ENCODE measurements around the gene PPP1R12B. TPM values are rescaled to one million over a fixed set of nuclear protein-coding genes. Genes with fewer than 3 reads are reported as not detected.
"Not testable (repeated sequence)": the region's sequence is repeated elsewhere in the genome, so short reads cannot be mapped to it uniquely, and the experiment has no call there.

Gene PPP1R12B
- total RNA-seq, 1 donor from 2014 or later = 31.2 TPM

- no peaks in the 10 kb centered on the region for H3K36me3 Mint-ChIP-seq
- H3K9me3 Mint-ChIP-seq = peaks cover 4% of the 10 kb centered on the region
- no peak for DNase-seq (ENCODE audit: extremely low spot score, unreplicated experiment)
- H3K27ac Mint-ChIP-seq = peak overlapping the region; percentile 57
- H3K4me3 Mint-ChIP-seq = peak overlapping the region; percentile 6
- H3K4me1 Mint-ChIP-seq (ENCODE audit: unreplicated experiment) = peaks cover 32% of the 10 kb centered on the region
- no peaks in the 10 kb centered on the region for H3K27me3 Mint-ChIP-seq
- no peak for TF ChIP-seq CTCF (conservative IDR thresholded peaks at IDR 0.05)
These were observed 205.1 kb downstream of the PPP1R12B start for GRCh38 chr1:202553560-202554038.

GRCh38 chr1:202554619-202555018 lies 206.1 kb downstream of the PPP1R12B start:
- peaks cover 32% of the 10 kb centered on the region for H3K4me1 Mint-ChIP-seq (ENCODE audit: unreplicated experiment)
- H3K4me3 Mint-ChIP-seq = not testable (repeated sequence)

GRCh38 chr1:202556037-202556436 lies 207.5 kb downstream of the PPP1R12B start:
- Mint-ChIP-seq H3K4me1 (ENCODE audit: unreplicated experiment) (peaks cover 32% of the 10 kb centered on the region), H3K27ac (peak overlapping the region; percentile 76)
- H3K9me3 Mint-ChIP-seq; DNase-seq (ENCODE audit: extremely low spot score, unreplicated experiment); H3K27me3 Mint-ChIP-seq; H3K36me3 Mint-ChIP-seq; H3K4me3 Mint-ChIP-seq: not testable (repeated sequence)

More at GRCh38 chr1:202554619-202555018, 206.1 kb downstream of the PPP1R12B start:
- H3K27me3 Mint-ChIP-seq; H3K9me3 Mint-ChIP-seq; DNase-seq (ENCODE audit: extremely low spot score, unreplicated experiment); H3K36me3 Mint-ChIP-seq: not testable (repeated sequence)
- peak overlapping the region; percentile 4 for H3K27ac Mint-ChIP-seq

- peak overlapping the region; percentile 76 for H3K27ac Mint-ChIP-seq
- not testable (repeated sequence) for H3K4me3 Mint-ChIP-seq; DNase-seq (ENCODE audit: extremely low spot score, unreplicated experiment); H3K36me3 Mint-ChIP-seq; H3K27me3 Mint-ChIP-seq; H3K9me3 Mint-ChIP-seq
- H3K4me1 Mint-ChIP-seq (ENCODE audit: unreplicated experiment) = peaks cover 32% of the 10 kb centered on the region
These were observed 209.2 kb downstream of the PPP1R12B start for GRCh38 chr1:202557662-202558061.

GRCh38 chr1:202561240-202561639 lies 212.7 kb downstream of the PPP1R12B start:
- no peak overlapping the region for H3K27ac Mint-ChIP-seq
- DNase-seq (ENCODE audit: extremely low spot score, unreplicated experiment) = no peak
- H3K4me3 Mint-ChIP-seq = no peak overlapping the region
- peaks cover 4% of the 10 kb centered on the region for H3K9me3 Mint-ChIP-seq
- no peak for TF ChIP-seq CTCF (conservative IDR thresholded peaks at IDR 0.05)
- no peaks in the 10 kb centered on the region for H3K27me3 Mint-ChIP-seq
- H3K36me3 Mint-ChIP-seq = peaks cover 9% of the 10 kb centered on the region
- H3K4me1 Mint-ChIP-seq (ENCODE audit: unreplicated experiment) = peaks cover 30% of the 10 kb centered on the region

- DNase-seq (ENCODE audit: extremely low spot score, unreplicated experiment) = no peak
- H3K9me3 Mint-ChIP-seq = no peaks in the 10 kb centered on the region
- TF ChIP-seq CTCF (conservative IDR thresholded peaks at IDR 0.05) = peak; percentile 43
- peaks cover 29% of the 10 kb centered on the region for H3K4me1 Mint-ChIP-seq (ENCODE audit: unreplicated experiment)
- H3K4me3 Mint-ChIP-seq = no peak overlapping the region
- no peaks in the 10 kb centered on the region for H3K27me3 Mint-ChIP-seq
- no peak overlapping the region for H3K27ac Mint-ChIP-seq
- peaks cover 9% of the 10 kb centered on the region for H3K36me3 Mint-ChIP-seq
These were observed 213.4 kb downstream of the PPP1R12B start for GRCh38 chr1:202561726-202562443.

GRCh38 chr1:202562444-202563060 lies 214.1 kb downstream of the PPP1R12B start:
- no peak overlapping the region for H3K27ac Mint-ChIP-seq
- H3K27me3 Mint-ChIP-seq = no peaks in the 10 kb centered on the region
- H3K36me3 Mint-ChIP-seq = peaks cover 9% of the 10 kb centered on the region
- DNase-seq (ENCODE audit: extremely low spot score, unreplicated experiment) = no peak
- TF ChIP-seq CTCF (conservative IDR thresholded peaks at IDR 0.05) = no peak
- peaks cover 34% of the 10 kb centered on the region for H3K4me1 Mint-ChIP-seq (ENCODE audit: unreplicated experiment)
- H3K4me3 Mint-ChIP-seq = no peak overlapping the region
- no peaks in the 10 kb centered on the region for H3K9me3 Mint-ChIP-seq
